ENCODE measurements around the gene ZRANB3. TPM values are rescaled to one million over a fixed set of nuclear protein-coding genes. Genes with fewer than 3 reads are reported as not detected.

Gene ZRANB3
- total and polyA plus RNA-seq, 2 of the 13 experiments (the other 11 are each of a cell fraction or from before 2014, with no cell fraction given) = 5.8 to 25.2 TPM

- TF ChIP-seq ZBED4 (CRISPR knock-in tag; IDR thresholded peaks at IDR 0.05; ENCODE audit: borderline replicate concordance) (peak; percentile 58; the same call in 1 of the 2 replicates), SNAI1 (CRISPR knock-in tag; IDR thresholded peaks at IDR 0.05; ENCODE audit: borderline replicate concordance) (peak; percentile 64; the same call in 1 of the 2 replicates), TGIF2 (CRISPR knock-in tag; IDR thresholded peaks at IDR 0.05) (peak; percentile 88), CENPX (CRISPR knock-in tag; IDR thresholded peaks at IDR 0.05) (no peak), ZNF17 (CRISPR knock-in tag; IDR thresholded peaks at IDR 0.05) (no peak), ZNF407 (CRISPR knock-in tag; IDR thresholded peaks at IDR 0.05; ENCODE audit: not compliant biosample characterization) (peak; percentile 93), MLLT10 (CRISPR knock-in tag; IDR thresholded peaks at IDR 0.05) (no peak), HNF1B (CRISPR knock-in tag; IDR thresholded peaks at IDR 0.05) (no peak), NFE2 (CRISPR knock-in tag; IDR thresholded peaks at IDR 0.05) (no peak), ZNF773 (CRISPR knock-in tag; IDR thresholded peaks at IDR 0.05; ENCODE audit: borderline replicate concordance) (peak; percentile 69; the same call in 1 of the 2 replicates), REPIN1 (CRISPR knock-in tag; IDR thresholded peaks at IDR 0.05; ENCODE audit: borderline replicate concordance, low read depth) (peak; percentile 49), SSRP1 (CRISPR knock-in tag; IDR thresholded peaks at IDR 0.05) (no peak), HOXA9 (CRISPR knock-in tag; IDR thresholded peaks at IDR 0.05; ENCODE audit: borderline replicate concordance) (0 out of 2 replicates have a peak, but pooled peaks have one; percentile 31), KLF16 (CRISPR knock-in tag; IDR thresholded peaks at IDR 0.05) (peak in 1 of 2 experiments; percentile 82; a peak in 2 of 4 replicates)
These were observed 496 bp upstream of the ZRANB3 start, which contains the start of gene R3HDM1 (continued) for GRCh38 chr2:135531231-135532197.

Measured in HepG2 (cell line).